Panc1 (cell line): ENCODE results near the gene PARP11.

Experiments used
- POLR2AphosphoS5 ChIP-seq: IDR thresholded peaks from 2 replicates; pipeline ENCODE4 v1.6.1; 2012; ENCODE audit warnings: mild to moderate bottlenecking, low read depth, low read length, moderate library complexity
- TCF7L2 ChIP-seq: IDR thresholded peaks from 2 replicates; pipeline ENCODE4 v1.6.1; 2011; ENCODE audit warnings: mild to moderate bottlenecking, low read depth, low read length, inconsistent platforms
- TF ChIP-seq, protein P1 (sequence below), 2 experiments: IDR thresholded peaks; 2 replicates each; pipeline ENCODE4 v1.6.1; 2011 to 2012; ENCODE audit warnings: low read depth in 2 of 2, control low read depth in 1 of 2, low read length in 1 of 2, mild to moderate bottlenecking in 1 of 2, moderate library complexity in 1 of 2; ENCODE audit not compliant: insufficient read depth in 1 of 2
- TF ChIP-seq, protein P2 (sequence below): fragments of 450-650 bp; IDR thresholded peaks from 2 replicates; pipeline ENCODE4 v1.5.1; 2017; ENCODE audit warnings: mild to moderate bottlenecking

DNA sequence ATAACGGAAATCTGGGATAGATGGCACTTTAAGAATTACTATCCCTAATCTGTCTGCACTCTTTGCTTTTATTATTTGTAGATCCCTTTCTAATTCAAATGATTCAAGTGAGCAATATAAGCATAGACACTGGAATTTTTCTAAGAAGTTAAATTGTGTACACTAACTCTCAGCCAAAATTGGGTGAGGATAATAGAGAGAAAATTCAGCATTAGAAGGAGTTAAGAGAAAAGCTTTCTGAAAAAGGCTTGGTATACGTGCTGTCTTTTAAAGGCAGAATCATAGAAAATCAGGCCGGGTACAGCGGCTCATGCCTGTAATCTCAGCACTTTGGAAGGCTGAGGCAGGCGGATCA, 63.2 kb downstream of the PARP11 start:
- TF ChIP-seq, protein P1, sequence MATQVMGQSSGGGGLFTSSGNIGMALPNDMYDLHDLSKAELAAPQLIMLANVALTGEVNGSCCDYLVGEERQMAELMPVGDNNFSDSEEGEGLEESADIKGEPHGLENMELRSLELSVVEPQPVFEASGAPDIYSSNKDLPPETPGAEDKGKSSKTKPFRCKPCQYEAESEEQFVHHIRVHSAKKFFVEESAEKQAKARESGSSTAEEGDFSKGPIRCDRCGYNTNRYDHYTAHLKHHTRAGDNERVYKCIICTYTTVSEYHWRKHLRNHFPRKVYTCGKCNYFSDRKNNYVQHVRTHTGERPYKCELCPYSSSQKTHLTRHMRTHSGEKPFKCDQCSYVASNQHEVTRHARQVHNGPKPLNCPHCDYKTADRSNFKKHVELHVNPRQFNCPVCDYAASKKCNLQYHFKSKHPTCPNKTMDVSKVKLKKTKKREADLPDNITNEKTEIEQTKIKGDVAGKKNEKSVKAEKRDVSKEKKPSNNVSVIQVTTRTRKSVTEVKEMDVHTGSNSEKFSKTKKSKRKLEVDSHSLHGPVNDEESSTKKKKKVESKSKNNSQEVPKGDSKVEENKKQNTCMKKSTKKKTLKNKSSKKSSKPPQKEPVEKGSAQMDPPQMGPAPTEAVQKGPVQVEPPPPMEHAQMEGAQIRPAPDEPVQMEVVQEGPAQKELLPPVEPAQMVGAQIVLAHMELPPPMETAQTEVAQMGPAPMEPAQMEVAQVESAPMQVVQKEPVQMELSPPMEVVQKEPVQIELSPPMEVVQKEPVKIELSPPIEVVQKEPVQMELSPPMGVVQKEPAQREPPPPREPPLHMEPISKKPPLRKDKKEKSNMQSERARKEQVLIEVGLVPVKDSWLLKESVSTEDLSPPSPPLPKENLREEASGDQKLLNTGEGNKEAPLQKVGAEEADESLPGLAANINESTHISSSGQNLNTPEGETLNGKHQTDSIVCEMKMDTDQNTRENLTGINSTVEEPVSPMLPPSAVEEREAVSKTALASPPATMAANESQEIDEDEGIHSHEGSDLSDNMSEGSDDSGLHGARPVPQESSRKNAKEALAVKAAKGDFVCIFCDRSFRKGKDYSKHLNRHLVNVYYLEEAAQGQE (IDR thresholded peaks at IDR 0.05; ENCODE audit: insufficient read depth in 1 of 2, low read depth in 2 of 2, low read length in 1 of 2) = no peak
- TF ChIP-seq, protein P2, sequence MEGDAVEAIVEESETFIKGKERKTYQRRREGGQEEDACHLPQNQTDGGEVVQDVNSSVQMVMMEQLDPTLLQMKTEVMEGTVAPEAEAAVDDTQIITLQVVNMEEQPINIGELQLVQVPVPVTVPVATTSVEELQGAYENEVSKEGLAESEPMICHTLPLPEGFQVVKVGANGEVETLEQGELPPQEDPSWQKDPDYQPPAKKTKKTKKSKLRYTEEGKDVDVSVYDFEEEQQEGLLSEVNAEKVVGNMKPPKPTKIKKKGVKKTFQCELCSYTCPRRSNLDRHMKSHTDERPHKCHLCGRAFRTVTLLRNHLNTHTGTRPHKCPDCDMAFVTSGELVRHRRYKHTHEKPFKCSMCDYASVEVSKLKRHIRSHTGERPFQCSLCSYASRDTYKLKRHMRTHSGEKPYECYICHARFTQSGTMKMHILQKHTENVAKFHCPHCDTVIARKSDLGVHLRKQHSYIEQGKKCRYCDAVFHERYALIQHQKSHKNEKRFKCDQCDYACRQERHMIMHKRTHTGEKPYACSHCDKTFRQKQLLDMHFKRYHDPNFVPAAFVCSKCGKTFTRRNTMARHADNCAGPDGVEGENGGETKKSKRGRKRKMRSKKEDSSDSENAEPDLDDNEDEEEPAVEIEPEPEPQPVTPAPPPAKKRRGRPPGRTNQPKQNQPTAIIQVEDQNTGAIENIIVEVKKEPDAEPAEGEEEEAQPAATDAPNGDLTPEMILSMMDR = no peak
- no peak for TF ChIP-seq POLR2AphosphoS5
- no peak for TF ChIP-seq TCF7L2
